Measurements from ENCODE around the gene KRTAP1-3. TPM values are rescaled to one million over a fixed set of nuclear protein-coding genes. Genes with fewer than 3 reads are reported as not detected.

Gene KRTAP1-3
- total RNA-seq, 1 experiment from 2014 or later: not detected

DNA sequence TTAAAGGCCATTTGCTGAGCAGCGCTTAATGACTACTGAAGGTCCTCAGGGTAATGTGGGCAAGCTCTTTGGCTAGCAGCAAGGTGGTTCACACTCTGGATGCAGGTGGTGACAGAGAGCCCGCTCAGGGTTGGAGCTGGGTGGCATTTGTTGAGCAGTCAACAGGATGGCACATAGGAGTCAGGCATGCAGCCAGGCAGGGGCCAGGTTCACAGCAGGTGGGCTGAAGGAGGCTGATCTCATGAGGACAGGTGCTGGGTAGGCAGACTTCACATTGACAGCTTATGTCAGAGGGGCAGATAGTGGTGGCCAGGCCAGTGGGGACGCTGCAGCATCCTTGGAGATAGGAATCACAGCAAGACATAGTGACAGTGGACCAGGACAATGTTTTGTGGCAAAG is 30.3 kb downstream of the KRTAP1-3 start:
- no peak for TF ChIP-seq EZH2 (IDR thresholded peaks at IDR 0.05; ENCODE audit: low read depth)
- TF ChIP-seq, protein P1, sequence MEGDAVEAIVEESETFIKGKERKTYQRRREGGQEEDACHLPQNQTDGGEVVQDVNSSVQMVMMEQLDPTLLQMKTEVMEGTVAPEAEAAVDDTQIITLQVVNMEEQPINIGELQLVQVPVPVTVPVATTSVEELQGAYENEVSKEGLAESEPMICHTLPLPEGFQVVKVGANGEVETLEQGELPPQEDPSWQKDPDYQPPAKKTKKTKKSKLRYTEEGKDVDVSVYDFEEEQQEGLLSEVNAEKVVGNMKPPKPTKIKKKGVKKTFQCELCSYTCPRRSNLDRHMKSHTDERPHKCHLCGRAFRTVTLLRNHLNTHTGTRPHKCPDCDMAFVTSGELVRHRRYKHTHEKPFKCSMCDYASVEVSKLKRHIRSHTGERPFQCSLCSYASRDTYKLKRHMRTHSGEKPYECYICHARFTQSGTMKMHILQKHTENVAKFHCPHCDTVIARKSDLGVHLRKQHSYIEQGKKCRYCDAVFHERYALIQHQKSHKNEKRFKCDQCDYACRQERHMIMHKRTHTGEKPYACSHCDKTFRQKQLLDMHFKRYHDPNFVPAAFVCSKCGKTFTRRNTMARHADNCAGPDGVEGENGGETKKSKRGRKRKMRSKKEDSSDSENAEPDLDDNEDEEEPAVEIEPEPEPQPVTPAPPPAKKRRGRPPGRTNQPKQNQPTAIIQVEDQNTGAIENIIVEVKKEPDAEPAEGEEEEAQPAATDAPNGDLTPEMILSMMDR (conservative IDR thresholded peaks at IDR 0.05): no peak
- no peaks in the 10 kb centered on the region for H3K27me3 ChIP-seq (ENCODE audit: insufficient read depth, low read depth)
- H3F3A ChIP-seq (ENCODE audit: insufficient read depth, low read depth): peaks cover 12% of the 10 kb centered on the region
- POLR2A ChIA-PET (ENCODE audit: unreplicated experiment): no interaction called here
- no peak overlapping the region for H3K27ac ChIP-seq
- peaks cover 4% of the 10 kb centered on the region; the same call in 1 of the 2 replicates for H3K9me3 ChIP-seq (ENCODE audit: insufficient read depth, low read depth)
- no peaks in the 10 kb centered on the region for H3K79me2 ChIP-seq (ENCODE audit: low read depth)
- no peaks in the 10 kb centered on the region for H3K9me2 ChIP-seq (ENCODE audit: insufficient read depth)
- no peak overlapping the region for H3K4me3 ChIP-seq
- no TSS peak for BruUV-seq (replicated peaks)
- no peak overlapping the region for H2AFZ ChIP-seq
- no peak for DNase-seq
- H3K4me2 ChIP-seq: no peak overlapping the region
- H4K20me1 ChIP-seq (ENCODE audit: insufficient read depth): no peaks in the 10 kb centered on the region
- intact Hi-C loops (cut with micrococcal nuclease; ENCODE audit: unreplicated experiment): no loop called here
- H3K36me3 ChIP-seq (ENCODE audit: low read depth): no peaks in the 10 kb centered on the region
- CTCF ChIA-PET: no interaction called here
- peaks cover 28% of the 10 kb centered on the region for H3K4me1 ChIP-seq (replicated peaks; ENCODE audit: insufficient read depth)

DNA sequence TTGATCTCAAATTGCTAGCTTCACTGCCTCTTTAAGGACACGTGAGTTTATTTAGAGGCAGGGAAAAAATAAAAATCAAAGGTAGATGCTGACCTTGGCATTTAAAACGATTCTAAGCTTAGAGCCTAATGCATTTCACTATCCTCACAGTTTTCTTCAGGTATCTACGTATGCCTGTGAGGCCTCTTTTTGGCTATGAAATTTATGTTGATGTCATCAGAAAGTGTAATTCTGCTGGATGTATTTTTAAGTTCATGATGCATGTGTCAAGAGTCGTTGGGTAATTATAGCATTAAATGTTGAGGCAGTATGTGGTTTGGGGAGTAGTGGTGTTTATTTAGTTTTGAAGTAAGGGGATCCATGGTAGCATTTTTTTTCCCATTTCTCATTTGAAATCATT is 30.7 kb downstream of the KRTAP1-3 start:
- BruUV-seq (replicated peaks): no TSS peak
- Histone ChIP-seq H2AFZ (no peak overlapping the region), H3K27me3 (ENCODE audit: insufficient read depth, low read depth) (no peaks in the 10 kb centered on the region), H3K4me2 (no peak overlapping the region), H4K20me1 (ENCODE audit: insufficient read depth) (no peaks in the 10 kb centered on the region), H3K9me3 (ENCODE audit: insufficient read depth, low read depth) (peaks cover 4% of the 10 kb centered on the region; the same call in 1 of the 2 replicates), H3K36me3 (ENCODE audit: low read depth) (no peaks in the 10 kb centered on the region), H3K4me3 (no peak overlapping the region), H3K27ac (no peak overlapping the region), H3F3A (ENCODE audit: insufficient read depth, low read depth) (peaks cover 8% of the 10 kb centered on the region; the same call in 1 of the 2 replicates), H3K9me2 (ENCODE audit: insufficient read depth) (no peaks in the 10 kb centered on the region), H3K4me1 (replicated peaks; ENCODE audit: insufficient read depth) (peaks cover 23% of the 10 kb centered on the region), H3K79me2 (ENCODE audit: low read depth) (no peaks in the 10 kb centered on the region)
- ChIA-PET CTCF (interaction anchor here (0.7 kb wide), 1 partner anchor 14 kb away, joined by 3 read pairs; no protein-coding TSS in a partner anchor), POLR2A (ENCODE audit: unreplicated experiment) (no interaction called here)
- TF ChIP-seq, protein P1 (conservative IDR thresholded peaks at IDR 0.05): no peak
- no peak for TF ChIP-seq EZH2 (IDR thresholded peaks at IDR 0.05; ENCODE audit: low read depth)
- intact Hi-C loops (cut with micrococcal nuclease; ENCODE audit: unreplicated experiment): no loop called here
- DNase-seq: no peak

DNA sequence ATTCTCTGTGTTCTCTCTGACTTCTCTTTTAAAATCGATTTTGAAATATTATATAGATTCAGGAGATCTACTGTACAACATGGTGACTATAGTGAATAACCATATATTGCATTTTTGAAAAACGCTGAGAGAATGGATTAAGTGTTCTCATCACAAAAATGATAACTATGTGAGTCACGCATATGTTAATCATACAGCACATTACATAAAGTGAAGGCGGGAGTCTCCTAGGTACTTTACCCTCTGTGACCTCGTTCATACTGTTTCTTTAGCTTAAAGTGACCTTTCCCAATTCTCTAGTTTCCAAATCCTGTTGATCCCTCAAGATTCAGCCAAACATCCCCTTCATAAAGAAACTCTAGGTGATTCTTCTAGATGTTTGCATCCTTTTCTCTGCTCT is 31.9 kb downstream of the KRTAP1-3 start:
- Histone ChIP-seq H3K79me2 (ENCODE audit: low read depth) (no peaks in the 10 kb centered on the region), H3K9me3 (ENCODE audit: insufficient read depth, low read depth) (peaks cover 4% of the 10 kb centered on the region; the same call in 1 of the 2 replicates), H2AFZ (no peak overlapping the region), H3K27me3 (ENCODE audit: insufficient read depth, low read depth) (no peaks in the 10 kb centered on the region), H3K4me2 (peak overlapping the region; percentile 26), H3K9me2 (ENCODE audit: insufficient read depth) (no peaks in the 10 kb centered on the region), H3K36me3 (ENCODE audit: low read depth) (no peaks in the 10 kb centered on the region), H3K27ac (0 out of 2 replicates have a peak overlapping the region, but pooled peaks have one; percentile 21), H4K20me1 (ENCODE audit: insufficient read depth) (no peaks in the 10 kb centered on the region), H3K4me3 (no peak overlapping the region), H3F3A (ENCODE audit: insufficient read depth, low read depth) (no peaks in the 10 kb centered on the region; the same call in 1 of the 2 replicates), H3K4me1 (replicated peaks; ENCODE audit: insufficient read depth) (peaks cover 12% of the 10 kb centered on the region)
- CTCF ChIA-PET: no interaction called here
- BruUV-seq (replicated peaks): no TSS peak
- no peak for DNase-seq
- TF ChIP-seq, protein P1 (conservative IDR thresholded peaks at IDR 0.05): no peak
- no peak for TF ChIP-seq EZH2 (IDR thresholded peaks at IDR 0.05; ENCODE audit: low read depth)
- POLR2A ChIA-PET (ENCODE audit: unreplicated experiment): no interaction called here
- intact Hi-C loops (cut with micrococcal nuclease; ENCODE audit: unreplicated experiment): no loop called here

Measured in PC-9 (cell line).